A673 (cell line): ENCODE measurements around the gene PARN.
"Not testable (repeated sequence)": the region's sequence is repeated elsewhere in the genome, so short reads cannot be mapped to it uniquely, and the experiment has no call there.

ENCODE experiments used
- EZH2 ChIP-seq: fragments of 200-600 bp; sonication (generic); IDR thresholded peaks from 2 replicates; pipeline ENCODE4 v1.6.1; 2017; ENCODE audit warnings: borderline replicate concordance, low read depth, mild to moderate bottlenecking, mixed read lengths, antibody characterized with exemption, low read length; ENCODE audit not compliant: poor library complexity, severe bottlenecking
- TF ChIP-seq, protein P1 (sequence below): fragments of 300-800, 200-600 bp; sonication (generic); conservative IDR thresholded peaks from 2 replicates; pipeline ENCODE4 v1.5.1; 2017; ENCODE audit warnings: low read depth, mild to moderate bottlenecking, antibody characterized with exemption, low read length, moderate library complexity, mixed read lengths

DNA sequence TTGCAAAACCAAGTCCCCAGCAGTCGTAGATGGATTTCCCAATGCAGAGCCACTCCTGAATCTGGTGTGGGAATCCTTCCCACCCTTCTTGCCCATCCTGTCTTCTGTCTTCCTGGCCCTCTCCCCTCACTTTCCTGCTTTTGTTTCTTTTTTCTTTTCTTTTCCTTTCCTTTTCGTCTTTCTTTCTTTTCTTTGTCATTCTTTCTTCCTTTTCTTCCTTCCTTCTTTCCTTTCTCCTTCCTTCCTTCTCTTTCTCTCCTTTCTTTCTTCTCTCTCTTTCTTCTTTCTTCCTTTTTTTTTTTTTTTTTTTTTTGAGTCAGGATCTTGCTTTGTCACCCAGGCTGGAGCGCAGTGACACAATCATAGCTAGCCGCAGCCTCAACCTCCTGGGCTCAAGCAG lies 209.8 kb downstream of the PARN start:
- TF ChIP-seq, protein P1, sequence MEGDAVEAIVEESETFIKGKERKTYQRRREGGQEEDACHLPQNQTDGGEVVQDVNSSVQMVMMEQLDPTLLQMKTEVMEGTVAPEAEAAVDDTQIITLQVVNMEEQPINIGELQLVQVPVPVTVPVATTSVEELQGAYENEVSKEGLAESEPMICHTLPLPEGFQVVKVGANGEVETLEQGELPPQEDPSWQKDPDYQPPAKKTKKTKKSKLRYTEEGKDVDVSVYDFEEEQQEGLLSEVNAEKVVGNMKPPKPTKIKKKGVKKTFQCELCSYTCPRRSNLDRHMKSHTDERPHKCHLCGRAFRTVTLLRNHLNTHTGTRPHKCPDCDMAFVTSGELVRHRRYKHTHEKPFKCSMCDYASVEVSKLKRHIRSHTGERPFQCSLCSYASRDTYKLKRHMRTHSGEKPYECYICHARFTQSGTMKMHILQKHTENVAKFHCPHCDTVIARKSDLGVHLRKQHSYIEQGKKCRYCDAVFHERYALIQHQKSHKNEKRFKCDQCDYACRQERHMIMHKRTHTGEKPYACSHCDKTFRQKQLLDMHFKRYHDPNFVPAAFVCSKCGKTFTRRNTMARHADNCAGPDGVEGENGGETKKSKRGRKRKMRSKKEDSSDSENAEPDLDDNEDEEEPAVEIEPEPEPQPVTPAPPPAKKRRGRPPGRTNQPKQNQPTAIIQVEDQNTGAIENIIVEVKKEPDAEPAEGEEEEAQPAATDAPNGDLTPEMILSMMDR, result not testable (repeated sequence)
- not testable (repeated sequence) for TF ChIP-seq EZH2
